Body of pancreas (tissue), 4 donors: ENCODE results near the gene PXDN.

Source experiments
- CTCF ChIP-seq, 7 experiments: fragments of 450-650 bp in 4 of 7; fragments of 200-600 bp in 3 of 7; sonication (generic) in 3 of 7; IDR thresholded peaks; one replicate each; pipeline ENCODE4 v1.5.1; 2016 to 2019; ENCODE audit warnings: antibody characterized with exemption in 7 of 7
- POLR2A ChIP-seq, 3 donors: fragments of 450-650 bp; IDR thresholded peaks; one replicate each; pipeline ENCODE4 v1.6.1; 2016; ENCODE audit warnings: antibody characterized with exemption in 3 of 3, mild to moderate bottlenecking in 2 of 3

DNA sequence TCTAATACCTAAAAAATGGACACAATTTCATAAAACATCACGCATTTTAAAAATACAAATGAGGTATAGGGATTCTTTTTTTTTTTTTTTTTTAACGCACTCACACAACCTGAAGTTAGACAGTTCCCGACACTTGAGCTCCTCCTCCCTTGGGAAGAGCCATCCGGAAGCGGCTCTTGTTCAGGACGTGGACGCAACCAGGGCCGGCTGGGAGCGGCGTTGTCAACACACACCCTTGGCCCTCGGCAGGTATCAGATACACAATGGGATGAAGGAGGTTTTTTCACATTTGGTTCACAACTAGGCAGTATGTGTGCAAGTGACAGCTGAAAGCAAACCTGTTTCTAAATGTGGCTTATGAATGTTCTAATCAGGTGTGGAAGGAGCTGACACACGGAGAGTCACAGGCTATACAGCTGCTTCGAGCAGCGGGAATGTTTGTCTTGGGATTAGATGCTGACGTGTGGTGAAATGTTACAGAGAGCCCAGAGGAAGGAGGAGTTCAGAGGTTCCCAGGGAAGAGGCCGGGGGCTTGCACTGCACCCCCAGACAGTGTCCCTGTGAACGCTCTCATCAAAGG, 111.1 kb downstream of the PXDN start:
- no peak for TF ChIP-seq CTCF (IDR thresholded peaks at IDR 0.05)
- no peak for TF ChIP-seq POLR2A (IDR thresholded peaks at IDR 0.05)
